ENCODE results near the gene GPR137B. TPM values are rescaled to one million over a fixed set of nuclear protein-coding genes. Genes with fewer than 3 reads are reported as not detected.

The GPR137B gene
- total and polyA plus RNA-seq, 2 of the 4 experiments (the other 2 are of a cell fraction): 4.5 to 12.3 TPM

GRCh38 chr1:236168716-236169429 lies 26.5 kb downstream of the GPR137B start:
- BruUV-seq (replicated peaks): no TSS peak
- ChIA-PET CTCF (no interaction called here), POLR2A (ENCODE audit: unreplicated experiment) (no interaction called here)
- WGBS, 2 experiments (ENCODE audit: extremely low coverage in 2 of 2, insufficient read length in 1 of 2): 49% methylated on average over 3 of the region's 10 CpGs; no CpG with 5 or more reads in 1 of the 2 experiments
- H3K4me1 ChIP-seq (ENCODE audit: control insufficient read depth, insufficient read depth, low read length): peaks cover 2% of the 10 kb centered on the region; the same call in 1 of the 2 replicates
- no peaks in the 10 kb centered on the region for H3K9me1 ChIP-seq (ENCODE audit: insufficient read depth, low read length)
- H3K27me3 ChIP-seq (ENCODE audit: control insufficient read depth, insufficient read depth, low read length): no peaks in the 10 kb centered on the region
- peaks cover 0 to 3% of the 10 kb centered on the region in 2 experiments; a peak in 1 of 4 replicates for H3K79me1 ChIP-seq (ENCODE audit: low read depth in 1 of 2, low read length in 2 of 2)
- H3K9me3 ChIP-seq (ENCODE audit: control insufficient read depth, insufficient read depth, low read length): no peaks in the 10 kb centered on the region
- no peak overlapping the region for H3K27ac ChIP-seq (ENCODE audit: insufficient read depth, low read length)
- no peak overlapping the region for H3K4ac ChIP-seq (ENCODE audit: low read depth, low read length)
- no peak overlapping the region for H2AFZ ChIP-seq (replicated peaks; ENCODE audit: low read length, poor library complexity)
- in situ Hi-C loops (cut with MboI; ENCODE audit: low sequenced_read_pairs) (no loop called here), intact Hi-C loops (cut with micrococcal nuclease) (no loop called here), dilution Hi-C loops (cut with HindIII; ENCODE audit: low sequenced_read_pairs, unreplicated experiment) (no loop called here)
- no peak overlapping the region for H2BK15ac ChIP-seq (ENCODE audit: low read depth, low read length)
- H3K9ac ChIP-seq (ENCODE audit: low read depth, low read length): no peak overlapping the region
- H2AK5ac ChIP-seq (ENCODE audit: low read depth, low read length): no peak overlapping the region
- no peak for ATAC-seq (ENCODE audit: low read depth)
- DNase-seq: peak; percentile 53
- H3K18ac ChIP-seq (ENCODE audit: low read depth, low read length): no peak overlapping the region
- H2AK9ac ChIP-seq (replicated peaks; ENCODE audit: low read depth, low read length, poor library complexity): no peak overlapping the region
- no peaks in the 10 kb centered on the region for H3K36me3 ChIP-seq (ENCODE audit: control insufficient read depth, insufficient read depth, low read length)
- TF ChIP-seq CHD1 (IDR thresholded peaks at IDR 0.05; ENCODE audit: low read depth, low read length) (no peak), CEBPB (IDR thresholded peaks at IDR 0.05; ENCODE audit: low read depth, low read length) (peak; percentile 66; the same call in 1 of the 2 replicates), BHLHE40 (IDR thresholded peaks at IDR 0.05; ENCODE audit: low read depth, low read length) (peak; percentile 21; the same call in 1 of the 2 replicates), MXI1 (IDR thresholded peaks at IDR 0.05; ENCODE audit: borderline replicate concordance, low read depth, low read length) (no peak), RAD21 (IDR thresholded peaks at IDR 0.05; ENCODE audit: low read length) (no peak), SMC3 (IDR thresholded peaks at IDR 0.05; ENCODE audit: low read depth, low read length) (no peak)
- TF ChIP-seq, protein P1, sequence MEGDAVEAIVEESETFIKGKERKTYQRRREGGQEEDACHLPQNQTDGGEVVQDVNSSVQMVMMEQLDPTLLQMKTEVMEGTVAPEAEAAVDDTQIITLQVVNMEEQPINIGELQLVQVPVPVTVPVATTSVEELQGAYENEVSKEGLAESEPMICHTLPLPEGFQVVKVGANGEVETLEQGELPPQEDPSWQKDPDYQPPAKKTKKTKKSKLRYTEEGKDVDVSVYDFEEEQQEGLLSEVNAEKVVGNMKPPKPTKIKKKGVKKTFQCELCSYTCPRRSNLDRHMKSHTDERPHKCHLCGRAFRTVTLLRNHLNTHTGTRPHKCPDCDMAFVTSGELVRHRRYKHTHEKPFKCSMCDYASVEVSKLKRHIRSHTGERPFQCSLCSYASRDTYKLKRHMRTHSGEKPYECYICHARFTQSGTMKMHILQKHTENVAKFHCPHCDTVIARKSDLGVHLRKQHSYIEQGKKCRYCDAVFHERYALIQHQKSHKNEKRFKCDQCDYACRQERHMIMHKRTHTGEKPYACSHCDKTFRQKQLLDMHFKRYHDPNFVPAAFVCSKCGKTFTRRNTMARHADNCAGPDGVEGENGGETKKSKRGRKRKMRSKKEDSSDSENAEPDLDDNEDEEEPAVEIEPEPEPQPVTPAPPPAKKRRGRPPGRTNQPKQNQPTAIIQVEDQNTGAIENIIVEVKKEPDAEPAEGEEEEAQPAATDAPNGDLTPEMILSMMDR (conservative IDR thresholded peaks at IDR 0.05; ENCODE audit: low read depth, low read length): no peak
- H4K8ac ChIP-seq (ENCODE audit: low read depth in 2 of 2, low read length in 2 of 2): no peak overlapping the region
- no peak overlapping the region for H2BK5ac ChIP-seq (ENCODE audit: low read depth, low read length, poor library complexity, severe bottlenecking)
- H4K91ac ChIP-seq (ENCODE audit: insufficient read depth, low read depth, low read length): no peak overlapping the region
- no peak overlapping the region for H3K4me2 ChIP-seq (ENCODE audit: low read depth, low read length)
- H3K23ac ChIP-seq (ENCODE audit: low read depth, low read length): no peak overlapping the region
- H4K20me1 ChIP-seq (ENCODE audit: insufficient read depth, low read length): no peaks in the 10 kb centered on the region
- no peak overlapping the region for H3K56ac ChIP-seq (ENCODE audit: extremely low read depth, insufficient read depth, low read length)
- H3K4me3 ChIP-seq (ENCODE audit: insufficient read depth, low read depth, low read length): no peak overlapping the region
- no peak overlapping the region for H4K5ac ChIP-seq (ENCODE audit: low read depth, low read length)
- no peak overlapping the region for H2BK20ac ChIP-seq (ENCODE audit: low read depth, low read length)
- no peak overlapping the region for H3K14ac ChIP-seq (replicated peaks; ENCODE audit: low read depth, low read length)
- H2BK120ac ChIP-seq (ENCODE audit: low read depth, low read length): no peak overlapping the region
